Muscle of leg (tissue), 11 donors: ENCODE measurements around the gene SERPINA3. TPM values are rescaled to one million over a fixed set of nuclear protein-coding genes. Genes with fewer than 3 reads are reported as not detected.

Experiments
- DNase-seq: peaks from one replicate; pipeline ENCODE4 v3.0.0; 2013
- H3K27ac ChIP-seq: one replicate; pipeline ENCODE4 v1.5.1; 2013; ENCODE audit warnings: mild to moderate bottlenecking, low read length, control low read depth
- H3K27me3 ChIP-seq: one replicate; pipeline ENCODE4 v1.6.1; 2013; ENCODE audit warnings: low read length; ENCODE audit not compliant: control insufficient read depth, insufficient read depth
- H3K36me3 ChIP-seq: one replicate; pipeline ENCODE4 v1.6.1; 2013; ENCODE audit warnings: low read length; ENCODE audit not compliant: control insufficient read depth, insufficient read depth
- H3K4me1 ChIP-seq: one replicate; pipeline ENCODE4 v1.6.1; 2013; ENCODE audit warnings: low read length; ENCODE audit not compliant: control insufficient read depth, insufficient read depth
- H3K4me3 ChIP-seq: one replicate; pipeline ENCODE4 v1.5.1; 2013; ENCODE audit warnings: low read length, control low read depth
- H3K9me3 ChIP-seq: replicated peaks from 2 replicates; pipeline ENCODE4 v1.6.1; 2013; ENCODE audit warnings: low read depth, low read length; ENCODE audit not compliant: control insufficient read depth
- WGBS: methylation state at CpG from one replicate; pipeline ENCODE4 v1.1.5; 2013; ENCODE audit warnings: missing lambda C conversion rate; ENCODE audit not compliant: insufficient coverage; 5-methylcytosine and 5-hydroxymethylcytosine counted together
- polyA plus RNA-seq, 8 donors: library from polyadenylated mRNA; unstranded; fragments of 120-200 nt; gene quantifications; one replicate each; pipeline versions ENCODE4 v1.2.1 to v1.2.3, GENCODE V29; 2013; ENCODE audit warnings: inconsistent platforms in 1 of 8, low replicate concordance in 1 of 8; ENCODE audit not compliant: insufficient read length in 8 of 8, insufficient read depth in 1 of 8
- total RNA-seq: library from RNA; stranded (reverse); fragments of 120-200 nt; gene quantifications from one replicate; pipeline ENCODE4 v1.2.4, GENCODE V29; 2013

The SERPINA3 gene
- total and polyA plus RNA-seq, 9 donors: 0.09 to 0.32 (median 0.18) TPM; not detected in 4

- H3K27ac ChIP-seq: no peak overlapping the region
- no peaks in the 10 kb centered on the region for H3K36me3 ChIP-seq
- no peak overlapping the region for H3K4me3 ChIP-seq
- H3K9me3 ChIP-seq: peaks cover 18% of the 10 kb centered on the region
- DNase-seq: no peak
- no peaks in the 10 kb centered on the region for H3K4me1 ChIP-seq
- WGBS: 61% methylated on average over 4 of the region's 6 CpGs
- H3K27me3 ChIP-seq: peaks cover 24% of the 10 kb centered on the region
Measured at GRCh38 chr14:94620597-94620996, 8.4 kb downstream of the SERPINA3 start.

GRCh38 chr14:94621358-94622134 is 9.4 kb downstream of the SERPINA3 start:
- no peak for DNase-seq
- 67% methylated on average over 1 of the region's 5 CpGs for WGBS

GRCh38 chr14:94622653-94623421 is 10.6 kb downstream of the SERPINA3 start:
- Histone ChIP-seq H3K4me3 (no peak overlapping the region), H3K4me1 (no peaks in the 10 kb centered on the region), H3K36me3 (no peaks in the 10 kb centered on the region), H3K9me3 (peaks cover 12% of the 10 kb centered on the region), H3K27me3 (peaks cover 24% of the 10 kb centered on the region), H3K27ac (no peak overlapping the region)
- 55% methylated on average over 4 of the region's 6 CpGs for WGBS
- no peak for DNase-seq

More at GRCh38 chr14:94621358-94622134, 9.4 kb downstream of the SERPINA3 start:
- peaks cover 18% of the 10 kb centered on the region for H3K9me3 ChIP-seq
- H3K27ac ChIP-seq: no peak overlapping the region
- no peaks in the 10 kb centered on the region for H3K4me1 ChIP-seq
- H3K4me3 ChIP-seq: no peak overlapping the region
- peaks cover 24% of the 10 kb centered on the region for H3K27me3 ChIP-seq
- H3K36me3 ChIP-seq: no peaks in the 10 kb centered on the region

- Histone ChIP-seq H3K36me3 (no peaks in the 10 kb centered on the region), H3K27ac (no peak overlapping the region), H3K9me3 (peaks cover 6% of the 10 kb centered on the region), H3K4me3 (no peak overlapping the region), H3K27me3 (peaks cover 25% of the 10 kb centered on the region), H3K4me1 (no peaks in the 10 kb centered on the region)
- no peak for DNase-seq
- WGBS: 92% methylated on average over 3 of the region's 4 CpGs
Measured at GRCh38 chr14:94623422-94623809, 11.2 kb downstream of the SERPINA3 start.

GRCh38 chr14:94623856-94624499 is 11.8 kb downstream of the SERPINA3 start:
- 63% methylated on average over 6 of the region's 7 CpGs for WGBS
- DNase-seq: no peak
- no peaks in the 10 kb centered on the region for H3K36me3 ChIP-seq

GRCh38 chr14:94624537-94625352 is 12.6 kb downstream of the SERPINA3 start:
- no peak overlapping the region for H3K4me3 ChIP-seq
- H3K27me3 ChIP-seq: peaks cover 28% of the 10 kb centered on the region
- no peak overlapping the region for H3K27ac ChIP-seq
- H3K36me3 ChIP-seq: no peaks in the 10 kb centered on the region
- no peaks in the 10 kb centered on the region for H3K4me1 ChIP-seq
- WGBS: 65% methylated on average over 7 of the region's 10 CpGs
- no peak for DNase-seq
- no peaks in the 10 kb centered on the region for H3K9me3 ChIP-seq

More at GRCh38 chr14:94623856-94624499, 11.8 kb downstream of the SERPINA3 start:
- Histone ChIP-seq H3K27ac (no peak overlapping the region), H3K27me3 (peaks cover 28% of the 10 kb centered on the region), H3K4me3 (no peak overlapping the region), H3K9me3 (peaks cover under 1% of the 10 kb centered on the region), H3K4me1 (no peaks in the 10 kb centered on the region)

- 56% methylated on average over 2 of the region's 2 CpGs for WGBS
- no peaks in the 10 kb centered on the region for H3K4me1 ChIP-seq
- no peak overlapping the region for H3K27ac ChIP-seq
- no peak for DNase-seq
- no peaks in the 10 kb centered on the region for H3K36me3 ChIP-seq
- no peaks in the 10 kb centered on the region for H3K9me3 ChIP-seq
- peaks cover 28% of the 10 kb centered on the region for H3K27me3 ChIP-seq
- no peak overlapping the region for H3K4me3 ChIP-seq
Measured at GRCh38 chr14:94625353-94625635, 13.1 kb downstream of the SERPINA3 start.

GRCh38 chr14:94628578-94628977 is 16.4 kb downstream of the SERPINA3 start:
- H3K27me3 ChIP-seq: peaks cover 20% of the 10 kb centered on the region
- H3K4me3 ChIP-seq: no peak overlapping the region
- no peaks in the 10 kb centered on the region for H3K4me1 ChIP-seq
- no peak overlapping the region for H3K27ac ChIP-seq
- 86% methylated on average over 4 of the region's 5 CpGs for WGBS
- no peaks in the 10 kb centered on the region for H3K36me3 ChIP-seq
- H3K9me3 ChIP-seq: no peaks in the 10 kb centered on the region
- no peak for DNase-seq

GRCh38 chr14:94630396-94630795 is 18.2 kb downstream of the SERPINA3 start:
- Histone ChIP-seq H3K4me1 (no peaks in the 10 kb centered on the region), H3K27ac (no peak overlapping the region), H3K36me3 (no peaks in the 10 kb centered on the region), H3K27me3 (peaks cover 11% of the 10 kb centered on the region), H3K9me3 (no peaks in the 10 kb centered on the region), H3K4me3 (no peak overlapping the region)
- no peak for DNase-seq
- 100% methylated on average over 1 of the region's 4 CpGs for WGBS
